CD14-positive monocyte (primary cell): ENCODE data around the gene ITGA2B. TPM values are rescaled to one million over a fixed set of nuclear protein-coding genes. Genes with fewer than 3 reads are reported as not detected.

ENCODE experiments used
- DNase-seq, 3 donors: peaks; one replicate each; pipeline ENCODE4 v3.0.0-alpha.2; 2011 to 2022
- H2AFZ ChIP-seq: 2 replicates; pipeline ENCODE4 v1.6.0; 2012; ENCODE audit warnings: mild to moderate bottlenecking, low read depth, low read length, inconsistent platforms; ENCODE audit not compliant: insufficient read depth, poor library complexity, severe bottlenecking
- H3K27ac ChIP-seq, 2 donors: 1 replicate in 1 of 2; 2 replicates in 1 of 2; pipeline ENCODE4 v1.5.1; 2012 to 2013; ENCODE audit warnings: low read length in 2 of 2, control low read depth in 1 of 2, inconsistent platforms in 1 of 2, low read depth in 1 of 2, mild to moderate bottlenecking in 1 of 2
- H3K27me3 ChIP-seq, 2 donors: one replicate each; pipeline versions ENCODE4 v1.6.0 to v1.6.1; 2011 to 2013; ENCODE audit warnings: low read length in 2 of 2; ENCODE audit not compliant: control insufficient read depth in 2 of 2, insufficient read depth in 2 of 2
- H3K36me3 ChIP-seq, 2 donors: replicated peaks in 1 of 2; 1 replicate in 1 of 2; 2 replicates in 1 of 2; pipeline versions ENCODE4 v1.5.1 to v1.6.1; 2012 to 2013; ENCODE audit warnings: low read length in 2 of 2, control low read depth in 1 of 2, inconsistent platforms in 1 of 2, mild to moderate bottlenecking in 1 of 2; ENCODE audit not compliant: insufficient read depth in 2 of 2, control insufficient read depth in 1 of 2
- H3K4me1 ChIP-seq, 2 donors: 1 replicate in 1 of 2; 2 replicates in 1 of 2; pipeline versions ENCODE4 v1.5.1 to v1.6.1; 2012 to 2013; ENCODE audit warnings: low read length in 2 of 2, control low read depth in 1 of 2, inconsistent platforms in 1 of 2, mild to moderate bottlenecking in 1 of 2, moderate library complexity in 1 of 2; ENCODE audit not compliant: insufficient read depth in 2 of 2, control insufficient read depth in 1 of 2
- H3K4me2 ChIP-seq: replicated peaks from 2 replicates; pipeline ENCODE3; 2012; ENCODE audit warnings: low read length, moderate library complexity, mild to moderate bottlenecking; ENCODE audit not compliant: poor library complexity, severe bottlenecking; ENCODE audit errors: extremely low read depth
- H3K4me3 ChIP-seq, 3 experiments: fragments of 200-600 bp in 1 of 3; sonication (generic) in 1 of 3; replicated peaks in 1 of 3; 1 replicate in 2 of 3; 2 replicates in 1 of 3; pipeline ENCODE4 v1.5.1; 2011 to 2013; ENCODE audit warnings: low read length in 3 of 3, mild to moderate bottlenecking in 3 of 3, control low read depth in 2 of 3, low read depth in 2 of 3, inconsistent platforms in 1 of 3, moderate library complexity in 1 of 3
- H3K79me2 ChIP-seq: 2 replicates; pipeline ENCODE4 v1.6.0; 2012; ENCODE audit warnings: mild to moderate bottlenecking, control low read depth, inconsistent platforms, low read length, moderate library complexity; ENCODE audit not compliant: insufficient read depth
- H3K9ac ChIP-seq: 2 replicates; pipeline ENCODE4 v1.6.0; 2017; ENCODE audit warnings: low read length, mild to moderate bottlenecking; ENCODE audit not compliant: insufficient read depth, poor library complexity, severe bottlenecking
- H3K9me3 ChIP-seq, 2 donors: replicated peaks in 1 of 2; 1 replicate in 1 of 2; 2 replicates in 1 of 2; pipeline versions ENCODE4 v1.5.1 to v1.6.1; 2012 to 2013; ENCODE audit warnings: low read length in 2 of 2, control low read depth in 1 of 2; ENCODE audit not compliant: control insufficient read depth in 1 of 2, insufficient read depth in 1 of 2
- H4K20me1 ChIP-seq: 2 replicates; pipeline ENCODE4 v1.6.0; 2012; ENCODE audit warnings: mild to moderate bottlenecking, low read length, control low read depth, moderate library complexity; ENCODE audit not compliant: insufficient read depth
- H3K27ac Mint-ChIP-seq, 7 donors: one replicate each; pipeline ENCODE4 v1.8.0; 2020; ENCODE audit warnings: mild to moderate bottlenecking in 7 of 7, mixed read lengths in 7 of 7, moderate library complexity in 6 of 7, inconsistent platforms in 2 of 7
- H3K27me3 Mint-ChIP-seq, 3 donors: one replicate each; pipeline ENCODE4 v1.8.0; 2021 to 2022; ENCODE audit warnings: low read depth in 3 of 3, mild to moderate bottlenecking in 3 of 3, mixed read lengths in 3 of 3, moderate library complexity in 3 of 3, inconsistent platforms in 1 of 3
- H3K36me3 Mint-ChIP-seq, 2 donors: one replicate each; pipeline ENCODE4 v1.8.0; 2020; ENCODE audit warnings: mixed read lengths in 2 of 2, inconsistent platforms in 1 of 2, mild to moderate bottlenecking in 1 of 2
- H3K4me1 Mint-ChIP-seq: one replicate; pipeline ENCODE4 v1.8.0; 2020; ENCODE audit warnings: mild to moderate bottlenecking, mixed read lengths
- H3K4me3 Mint-ChIP-seq, 2 donors: one replicate each; pipeline ENCODE4 v1.8.0; 2020; ENCODE audit warnings: mild to moderate bottlenecking in 2 of 2, mixed read lengths in 2 of 2, moderate library complexity in 1 of 2
- H3K9me3 Mint-ChIP-seq, 7 donors: one replicate each; pipeline ENCODE4 v1.8.0; 2020 to 2022; ENCODE audit warnings: mixed read lengths in 7 of 7, mild to moderate bottlenecking in 6 of 7, moderate library complexity in 6 of 7, inconsistent platforms in 2 of 7
- WGBS: methylation state at CpG from one replicate; pipeline ENCODE4 v1.1.5; 2013; ENCODE audit warnings: missing lambda C conversion rate; ENCODE audit not compliant: insufficient coverage; 5-methylcytosine and 5-hydroxymethylcytosine counted together
- intact Hi-C, 2 donors: fragments of 100-400 bp; cut with micrococcal nuclease; formaldehyde crosslinking; loops; one replicate each; pipeline versions ENCODE4 v1.15.0 to v1.15.1; 2023
- polyA plus RNA-seq, 3 donors: library from polyadenylated mRNA; depleted of rRNA in 1 of 3; unstranded in 2 of 3; stranded (reverse) in 1 of 3; fragments of 300-500 nt in 2 of 3; fragments of >200 nt in 1 of 3; fragmentation: Illumina TruSeq in 2 of 3; gene quantifications; 1 replicate in 2 of 3; 2 replicates in 1 of 3; pipeline ENCODE4 v1.2.3, GENCODE V29; 2012 to 2021
- TF ChIP-seq, protein P1 (sequence below): fragments of 200-600 bp; IDR thresholded peaks from one replicate; pipeline ENCODE4 v1.8.0; 2022; ENCODE audit warnings: antibody characterized with exemption, mild to moderate bottlenecking

Gene ITGA2B
- polyA plus RNA-seq, 3 donors = 0.21 to 1.2 (median 1.1) TPM

DNA sequence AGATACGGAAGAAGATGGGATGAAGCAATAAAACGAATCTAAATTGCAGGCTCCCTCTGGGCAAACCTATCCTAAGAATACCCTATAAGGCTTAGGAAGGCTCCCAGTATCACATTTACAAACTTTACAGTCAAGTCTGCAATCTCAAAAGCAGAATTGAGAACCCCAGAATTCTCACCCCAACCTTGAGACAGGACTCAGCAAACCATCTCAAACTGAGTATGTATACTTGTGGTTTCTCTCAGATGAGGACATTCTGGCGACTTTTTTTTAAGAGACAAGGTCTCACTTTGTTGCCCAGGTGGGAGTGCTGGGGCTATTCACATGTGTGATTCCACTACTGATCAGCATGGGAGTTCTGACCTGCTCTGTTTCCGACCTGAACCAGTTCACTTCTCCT is 19.3 kb upstream of the ITGA2B start:
- Mint-ChIP-seq H3K9me3 (peaks cover 0 to 1% (median 0%) of the 10 kb centered on the region in 7 donors), H3K4me3 (no peak overlapping the region), H3K27me3 (no peaks in the 10 kb centered on the region), H3K36me3 (peaks cover 28 to 44% of the 10 kb centered on the region in 2 donors), H3K4me1 (no peaks in the 10 kb centered on the region), H3K27ac (no peak overlapping the region)
- Histone ChIP-seq H3K9ac (no peak overlapping the region), H3K4me1 (no peaks in the 10 kb centered on the region), H3K36me3 (peaks cover 14 to 69% of the 10 kb centered on the region in 2 donors), H3K27me3 (no peaks in the 10 kb centered on the region), H4K20me1 (no peaks in the 10 kb centered on the region), H3K4me2 (no peak overlapping the region), H3K79me2 (no peaks in the 10 kb centered on the region), H3K9me3 (no peaks in the 10 kb centered on the region), H2AFZ (no peak overlapping the region), H3K4me3 (no peak overlapping the region), H3K27ac (no peak overlapping the region)
- intact Hi-C loops = no loop called here
- TF ChIP-seq, protein P1, sequence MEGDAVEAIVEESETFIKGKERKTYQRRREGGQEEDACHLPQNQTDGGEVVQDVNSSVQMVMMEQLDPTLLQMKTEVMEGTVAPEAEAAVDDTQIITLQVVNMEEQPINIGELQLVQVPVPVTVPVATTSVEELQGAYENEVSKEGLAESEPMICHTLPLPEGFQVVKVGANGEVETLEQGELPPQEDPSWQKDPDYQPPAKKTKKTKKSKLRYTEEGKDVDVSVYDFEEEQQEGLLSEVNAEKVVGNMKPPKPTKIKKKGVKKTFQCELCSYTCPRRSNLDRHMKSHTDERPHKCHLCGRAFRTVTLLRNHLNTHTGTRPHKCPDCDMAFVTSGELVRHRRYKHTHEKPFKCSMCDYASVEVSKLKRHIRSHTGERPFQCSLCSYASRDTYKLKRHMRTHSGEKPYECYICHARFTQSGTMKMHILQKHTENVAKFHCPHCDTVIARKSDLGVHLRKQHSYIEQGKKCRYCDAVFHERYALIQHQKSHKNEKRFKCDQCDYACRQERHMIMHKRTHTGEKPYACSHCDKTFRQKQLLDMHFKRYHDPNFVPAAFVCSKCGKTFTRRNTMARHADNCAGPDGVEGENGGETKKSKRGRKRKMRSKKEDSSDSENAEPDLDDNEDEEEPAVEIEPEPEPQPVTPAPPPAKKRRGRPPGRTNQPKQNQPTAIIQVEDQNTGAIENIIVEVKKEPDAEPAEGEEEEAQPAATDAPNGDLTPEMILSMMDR = no peak
- WGBS = 100% methylated on average over 1 of the region's 4 CpGs
- DNase-seq = no peak

DNA sequence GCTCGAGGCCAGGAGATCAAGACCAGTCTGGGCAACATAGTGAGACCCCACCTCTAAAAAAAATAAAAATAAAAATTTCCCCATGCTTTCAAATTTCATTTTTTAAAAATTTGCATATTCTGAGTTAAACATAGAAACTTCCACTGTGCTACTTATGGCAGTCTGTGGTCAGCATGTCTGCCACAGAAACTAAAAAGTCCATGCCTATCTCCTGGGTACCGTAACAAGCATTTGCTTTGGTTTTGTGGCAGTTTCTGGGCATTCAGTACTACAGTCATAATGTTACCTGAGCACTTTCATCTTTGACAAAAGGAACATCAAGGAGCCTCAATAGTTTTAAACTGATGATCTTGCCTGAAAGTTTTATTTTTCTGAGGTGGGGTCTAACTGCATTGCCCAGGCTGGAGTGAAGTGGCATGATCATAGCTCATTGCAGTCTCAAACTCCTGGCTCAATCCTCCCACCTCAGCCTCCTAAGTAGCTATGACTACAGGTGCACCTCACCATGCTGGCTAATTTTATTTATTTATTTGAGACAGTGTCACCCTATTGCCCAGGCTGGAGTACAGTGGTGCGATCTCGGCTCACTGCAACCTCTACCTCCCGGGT is 13.2 kb upstream of the ITGA2B start:
- Mint-ChIP-seq H3K36me3 (peaks cover 73 to 86% of the 10 kb centered on the region in 2 donors), H3K9me3 (no peaks in the 10 kb centered on the region), H3K4me3 (no peak overlapping the region), H3K27me3 (no peaks in the 10 kb centered on the region), H3K27ac (no peak overlapping the region), H3K4me1 (no peaks in the 10 kb centered on the region)
- no peak overlapping the region for H3K4me3 ChIP-seq
- no peaks in the 10 kb centered on the region for H3K79me2 ChIP-seq
- H3K9ac ChIP-seq = no peak overlapping the region
- WGBS = 100% methylated on average over 1 of the region's 5 CpGs
- TF ChIP-seq, protein P1 = no peak
- H3K4me2 ChIP-seq = no peak overlapping the region
- no peaks in the 10 kb centered on the region for H3K4me1 ChIP-seq
- H3K27ac ChIP-seq = no peak overlapping the region
- H3K27me3 ChIP-seq = no peaks in the 10 kb centered on the region
- no peaks in the 10 kb centered on the region for H3K9me3 ChIP-seq
- H3K36me3 ChIP-seq = peaks cover 57 to 87% of the 10 kb centered on the region in 2 donors
- intact Hi-C loops = no loop called here
- H2AFZ ChIP-seq = no peak overlapping the region
- H4K20me1 ChIP-seq = no peaks in the 10 kb centered on the region
- DNase-seq = no peak
